SH-SY5Y (cell line): Measurements from ENCODE around the gene AKT3.

Experiments
- GATA2 ChIP-seq: IDR thresholded peaks from 2 replicates; pipeline ENCODE4 v1.6.1; 2011; ENCODE audit warnings: mild to moderate bottlenecking, low read depth, low read length
- GATA3 ChIP-seq: IDR thresholded peaks from 2 replicates; pipeline ENCODE4 v1.6.1; 2011; ENCODE audit warnings: low read depth, mild to moderate bottlenecking, low read length, moderate library complexity

DNA sequence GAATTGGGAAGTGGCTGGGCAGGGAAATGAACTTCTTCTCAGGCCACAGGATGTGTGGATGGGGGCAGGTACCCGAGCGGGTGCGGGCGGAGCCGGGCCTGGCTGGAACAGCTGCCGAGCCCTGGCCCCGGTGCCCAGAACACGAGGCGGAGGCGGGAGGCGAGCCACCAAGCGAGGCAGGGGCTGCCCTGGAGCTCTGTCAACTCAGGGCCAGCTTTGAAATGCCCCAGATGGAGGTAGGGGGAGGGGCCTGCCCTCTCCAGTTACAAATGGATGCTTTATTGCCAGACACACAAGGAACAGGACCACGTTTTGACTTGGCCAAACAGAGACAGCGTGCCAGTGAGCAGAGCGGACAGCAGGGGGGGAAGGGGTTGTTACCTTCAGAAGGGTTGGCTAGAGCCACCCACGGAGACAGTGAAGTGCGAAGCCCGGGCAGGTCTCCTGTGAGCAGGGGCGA is 353.8 kb downstream of the AKT3 start:
- TF ChIP-seq GATA2 (no peak), GATA3 (no peak)
